Heart left ventricle (tissue), 13 donors: Measurements from ENCODE around the gene CDV3.

Experiments used
- POLR2A ChIP-seq, 2 donors: fragments of 450-650 bp; IDR thresholded peaks; one replicate each; pipeline ENCODE4 v1.6.1; 2017; ENCODE audit warnings: antibody characterized with exemption in 2 of 2, mild to moderate bottlenecking in 2 of 2, moderate library complexity in 2 of 2
- TF ChIP-seq, protein P1 (sequence below), 12 donors: fragments of 200-600 bp; sonication (generic) in 4 of 12; IDR thresholded peaks; one replicate each; pipeline versions ENCODE4 v1.5.0 to v1.8.0; 2018 to 2022; ENCODE audit warnings: antibody characterized with exemption in 12 of 12, mild to moderate bottlenecking in 5 of 12
- donor health status: ischemic (EF 13 %, LVEDD 7.1; RV severe dilation, severe dysfunction).
- donor health status: DM: no; HTN: yes; CAD: no.
- donor health status: DM: no; HTN: no; CAD: no.
- donor health status: ischemic (EF 25% LVEDD 6.9; RV normal size, moderate dysfunction).
- donor health status: ischemic (EF 25% LVEDD 5.7; RV mildly dilated, moderate dysfunction).
- donor health status: ischemic (EF 35%, LVEDD 5.7; RV mildly dilated, moderate dysfunction).
- donor health status: nonischemic (EF 11% LVEDD 7.7; RV severe dilation, severe dysfunction).
- donor health status: DM: yes; HTN: yes; CAD: no.
- donor health status: PGD.
- donor health status: ischemic (EF 29% LVEDD 5.4; RV normal size, mild dysfunction).
- donor health status: nonischemic (EF 23%, LVEDD 6.1; RV moderate dilation, normal function).

DNA sequence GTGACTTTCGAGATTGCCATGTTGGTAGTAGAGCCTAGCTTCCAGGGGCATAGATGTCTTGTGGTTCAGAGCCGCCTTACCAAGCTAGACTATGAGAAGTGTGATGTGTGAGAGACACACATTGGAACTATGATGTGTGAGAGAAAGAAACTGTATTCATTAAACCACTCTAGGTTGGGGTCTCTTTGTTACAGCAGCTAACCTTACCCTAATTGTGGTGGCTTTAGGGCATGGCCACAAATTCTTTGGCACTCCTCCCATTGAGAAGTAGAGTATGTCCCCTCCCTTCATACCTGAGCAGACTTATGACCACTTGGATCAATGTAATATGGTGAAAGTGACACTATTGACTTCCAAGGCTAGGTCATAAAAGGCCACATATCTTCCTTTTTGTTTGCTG is 35.3 kb upstream of the CDV3 start:
- TF ChIP-seq POLR2A (IDR thresholded peaks at IDR 0.05), result no peak
- TF ChIP-seq, protein P1, sequence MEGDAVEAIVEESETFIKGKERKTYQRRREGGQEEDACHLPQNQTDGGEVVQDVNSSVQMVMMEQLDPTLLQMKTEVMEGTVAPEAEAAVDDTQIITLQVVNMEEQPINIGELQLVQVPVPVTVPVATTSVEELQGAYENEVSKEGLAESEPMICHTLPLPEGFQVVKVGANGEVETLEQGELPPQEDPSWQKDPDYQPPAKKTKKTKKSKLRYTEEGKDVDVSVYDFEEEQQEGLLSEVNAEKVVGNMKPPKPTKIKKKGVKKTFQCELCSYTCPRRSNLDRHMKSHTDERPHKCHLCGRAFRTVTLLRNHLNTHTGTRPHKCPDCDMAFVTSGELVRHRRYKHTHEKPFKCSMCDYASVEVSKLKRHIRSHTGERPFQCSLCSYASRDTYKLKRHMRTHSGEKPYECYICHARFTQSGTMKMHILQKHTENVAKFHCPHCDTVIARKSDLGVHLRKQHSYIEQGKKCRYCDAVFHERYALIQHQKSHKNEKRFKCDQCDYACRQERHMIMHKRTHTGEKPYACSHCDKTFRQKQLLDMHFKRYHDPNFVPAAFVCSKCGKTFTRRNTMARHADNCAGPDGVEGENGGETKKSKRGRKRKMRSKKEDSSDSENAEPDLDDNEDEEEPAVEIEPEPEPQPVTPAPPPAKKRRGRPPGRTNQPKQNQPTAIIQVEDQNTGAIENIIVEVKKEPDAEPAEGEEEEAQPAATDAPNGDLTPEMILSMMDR (IDR thresholded peaks at IDR 0.05), result no peak
